OCI-LY7 (cell line): ENCODE data around the gene G2E3.

Experiments used
- EZH2phosphoT487 ChIP-seq: fragments of 200-600 bp; sonication (generic); IDR thresholded peaks from 2 replicates; pipeline ENCODE4 v1.6.1; 2018; ENCODE audit warnings: low read depth, borderline replicate concordance, mild to moderate bottlenecking, mixed run types, antibody characterized with exemption, low read length, moderate library complexity, mixed read lengths
- TF ChIP-seq, protein P1 (sequence below): fragments of 200-600 bp; sonication (generic); conservative IDR thresholded peaks from 2 replicates; pipeline ENCODE4 v1.5.1; 2014; ENCODE audit warnings: mild to moderate bottlenecking, antibody characterized with exemption, low read length, moderate library complexity, mixed read lengths

- TF ChIP-seq, protein P1, sequence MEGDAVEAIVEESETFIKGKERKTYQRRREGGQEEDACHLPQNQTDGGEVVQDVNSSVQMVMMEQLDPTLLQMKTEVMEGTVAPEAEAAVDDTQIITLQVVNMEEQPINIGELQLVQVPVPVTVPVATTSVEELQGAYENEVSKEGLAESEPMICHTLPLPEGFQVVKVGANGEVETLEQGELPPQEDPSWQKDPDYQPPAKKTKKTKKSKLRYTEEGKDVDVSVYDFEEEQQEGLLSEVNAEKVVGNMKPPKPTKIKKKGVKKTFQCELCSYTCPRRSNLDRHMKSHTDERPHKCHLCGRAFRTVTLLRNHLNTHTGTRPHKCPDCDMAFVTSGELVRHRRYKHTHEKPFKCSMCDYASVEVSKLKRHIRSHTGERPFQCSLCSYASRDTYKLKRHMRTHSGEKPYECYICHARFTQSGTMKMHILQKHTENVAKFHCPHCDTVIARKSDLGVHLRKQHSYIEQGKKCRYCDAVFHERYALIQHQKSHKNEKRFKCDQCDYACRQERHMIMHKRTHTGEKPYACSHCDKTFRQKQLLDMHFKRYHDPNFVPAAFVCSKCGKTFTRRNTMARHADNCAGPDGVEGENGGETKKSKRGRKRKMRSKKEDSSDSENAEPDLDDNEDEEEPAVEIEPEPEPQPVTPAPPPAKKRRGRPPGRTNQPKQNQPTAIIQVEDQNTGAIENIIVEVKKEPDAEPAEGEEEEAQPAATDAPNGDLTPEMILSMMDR = no peak
- TF ChIP-seq EZH2phosphoT487 = no peak
These were observed 26.2 kb downstream of the G2E3 start for GRCh38 chr14:30585204-30585603.
